ENCODE measurements around the gene IKZF1. TPM values are rescaled to one million over a fixed set of nuclear protein-coding genes. Genes with fewer than 3 reads are reported as not detected.

The IKZF1 gene
- total and polyA plus RNA-seq, 2 of the 4 experiments (the other 2 are of a cell fraction) = not detected

GRCh38 chr7:50391386-50391785, 86.9 kb downstream of the IKZF1 start:
- H2AK5ac ChIP-seq (ENCODE audit: low read depth, low read length) = no peak overlapping the region
- no peak overlapping the region for H3K4me2 ChIP-seq (ENCODE audit: low read depth, low read length)
- in situ Hi-C loops (cut with MboI; ENCODE audit: low sequenced_read_pairs) = no loop called here
- no peak overlapping the region for H3K27ac ChIP-seq (ENCODE audit: insufficient read depth, low read length)
- H3K79me1 ChIP-seq (ENCODE audit: low read depth in 1 of 2, low read length in 2 of 2) = no peaks in the 10 kb centered on the region
- no peak overlapping the region for H2BK20ac ChIP-seq (ENCODE audit: low read depth, low read length)
- no peak for DNase-seq
- intact Hi-C loops (cut with micrococcal nuclease) = no loop called here
- no peaks in the 10 kb centered on the region for H3K4me1 ChIP-seq (ENCODE audit: control insufficient read depth, insufficient read depth, low read length)
- no peak overlapping the region for H2AFZ ChIP-seq (replicated peaks; ENCODE audit: low read length, poor library complexity)
- H3K4me3 ChIP-seq (ENCODE audit: insufficient read depth, low read depth, low read length) = no peak overlapping the region
- H2BK5ac ChIP-seq (ENCODE audit: low read depth, low read length, poor library complexity, severe bottlenecking) = no peak overlapping the region
- H4K5ac ChIP-seq (ENCODE audit: low read depth, low read length) = no peak overlapping the region
- no peak overlapping the region for H2BK120ac ChIP-seq (ENCODE audit: low read depth, low read length)
- H3K9me3 ChIP-seq (ENCODE audit: control insufficient read depth, insufficient read depth, low read length) = no peaks in the 10 kb centered on the region
- H4K20me1 ChIP-seq (ENCODE audit: insufficient read depth, low read length) = no peaks in the 10 kb centered on the region
- no peak overlapping the region for H3K18ac ChIP-seq (ENCODE audit: low read depth, low read length)
- H3K36me3 ChIP-seq (ENCODE audit: control insufficient read depth, insufficient read depth, low read length) = no peaks in the 10 kb centered on the region
- H2BK15ac ChIP-seq (ENCODE audit: low read depth, low read length) = no peak overlapping the region
- no peaks in the 10 kb centered on the region for H3K9me1 ChIP-seq (ENCODE audit: insufficient read depth, low read length)
- H4K91ac ChIP-seq (ENCODE audit: insufficient read depth, low read depth, low read length) = no peak overlapping the region
- no TSS peak for BruUV-seq (replicated peaks)
- ChIA-PET CTCF (no interaction called here), POLR2A (ENCODE audit: unreplicated experiment) (no interaction called here)
- no peaks in the 10 kb centered on the region for H3K27me3 ChIP-seq (ENCODE audit: control insufficient read depth, insufficient read depth, low read length)
- H3K9ac ChIP-seq (ENCODE audit: low read depth, low read length) = no peak overlapping the region
- dilution Hi-C loops (cut with HindIII; ENCODE audit: low sequenced_read_pairs, unreplicated experiment) = no loop called here
- TF ChIP-seq POLR2A (IDR thresholded peaks at IDR 0.05; ENCODE audit: low read depth, low read length) = no peak
- TF ChIP-seq ELK1 (IDR thresholded peaks at IDR 0.05; ENCODE audit: borderline replicate concordance, low read depth, low read length) = no peak
- no peak for TF ChIP-seq NFE2L2 (IDR thresholded peaks at IDR 0.05; ENCODE audit: low read depth, low read length)
- no peak for TF ChIP-seq SMC3 (IDR thresholded peaks at IDR 0.05; ENCODE audit: low read depth, low read length)
- TF ChIP-seq CHD1 (IDR thresholded peaks at IDR 0.05; ENCODE audit: low read depth, low read length) = no peak
- no peak for TF ChIP-seq CEBPB (IDR thresholded peaks at IDR 0.05; ENCODE audit: low read depth, low read length)
- no peak for TF ChIP-seq USF2 (IDR thresholded peaks at IDR 0.05; ENCODE audit: low read depth, low read length)
- no peak for TF ChIP-seq MXI1 (IDR thresholded peaks at IDR 0.05; ENCODE audit: borderline replicate concordance, low read depth, low read length)
- no peak for TF ChIP-seq CTCF (conservative IDR thresholded peaks at IDR 0.05; ENCODE audit: low read depth, low read length)
- no peak for TF ChIP-seq MAZ (IDR thresholded peaks at IDR 0.05; ENCODE audit: borderline replicate concordance, low read depth, low read length)
- TF ChIP-seq BHLHE40 (IDR thresholded peaks at IDR 0.05; ENCODE audit: low read depth, low read length) = no peak
- ATAC-seq (ENCODE audit: low read depth) = no peak
- H3K4ac ChIP-seq (ENCODE audit: low read depth, low read length) = no peak overlapping the region
- H3K56ac ChIP-seq (ENCODE audit: extremely low read depth, insufficient read depth, low read length) = no peak overlapping the region
- no peak overlapping the region for H2AK9ac ChIP-seq (replicated peaks; ENCODE audit: low read depth, low read length, poor library complexity)
- H4K8ac ChIP-seq (ENCODE audit: low read depth in 2 of 2, low read length in 2 of 2) = no peak overlapping the region
- H3K14ac ChIP-seq (replicated peaks; ENCODE audit: low read depth, low read length) = no peak overlapping the region
- no CpG with 5 or more reads among the region's 3 CpGs for WGBS, 2 experiments (ENCODE audit: extremely low coverage in 2 of 2, insufficient read length in 1 of 2)
- no peak overlapping the region for H3K23ac ChIP-seq (ENCODE audit: low read depth, low read length)
